ENCODE measurements around the gene ZG16.
A peak's percentile ranks its signal among the peaks of the same experiment; 100 is the strongest.
"Not testable (repeated sequence)": the region's sequence is repeated elsewhere in the genome, so short reads cannot be mapped to it uniquely, and the experiment has no call there.

Gene ZG16

DNA sequence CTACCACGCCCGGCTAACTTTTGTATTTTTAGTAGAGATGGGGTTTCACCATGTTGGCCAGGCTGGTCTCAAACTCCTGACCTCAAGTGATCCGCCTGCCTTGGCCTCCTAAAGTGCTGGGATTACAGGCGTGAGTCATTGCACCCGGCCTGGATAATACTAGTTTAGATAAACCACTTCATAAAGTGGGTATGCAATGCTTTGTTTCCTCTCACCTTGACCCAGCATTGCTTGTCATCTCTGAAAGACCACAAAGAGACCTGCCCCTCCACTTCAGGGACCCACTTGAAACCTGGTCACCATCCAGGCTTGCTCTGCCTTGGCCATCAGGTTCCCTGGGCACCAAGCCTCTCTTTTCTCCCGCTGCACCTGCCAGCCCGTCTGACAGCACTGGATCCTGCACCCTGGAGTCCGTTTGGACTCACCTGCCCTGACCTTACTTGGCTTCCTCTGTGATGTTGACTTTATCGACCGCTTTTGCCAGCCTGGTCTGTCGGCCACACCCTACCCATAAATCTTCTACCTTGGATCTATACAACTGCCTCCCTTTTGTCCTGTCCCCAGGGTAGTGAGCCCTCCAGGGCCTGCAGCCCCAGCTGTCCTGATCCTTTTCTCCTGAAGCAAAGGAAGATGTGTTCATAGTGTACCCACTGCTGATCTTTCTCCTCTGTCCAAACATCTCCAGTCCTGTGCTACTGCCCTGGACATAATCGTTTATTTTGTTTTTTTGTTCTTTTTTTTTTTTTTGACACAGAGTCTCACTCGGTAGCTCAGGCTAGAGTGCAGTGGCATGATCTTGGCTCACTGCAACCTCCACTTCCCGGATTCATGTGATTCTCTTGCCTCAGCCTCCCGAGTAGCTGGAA lies 12.7 kb upstream of the ZG16 start:
- peak overlapping the region in 1 of 2 donors; percentile 53 for H3K9ac ChIP-seq (ENCODE audit: low read depth in 1 of 2, low read length in 2 of 2)
- H3K9me3 ChIP-seq (ENCODE audit: control insufficient read depth in 2 of 2, low read length in 2 of 2): no peaks in the 10 kb centered on the region
- H3K4me1 ChIP-seq (ENCODE audit: control insufficient read depth in 2 of 2, insufficient read depth in 2 of 2, low read length in 2 of 2): peaks cover 15 to 26% of the 10 kb centered on the region in 2 donors
- H3K27ac ChIP-seq (ENCODE audit: low read depth in 2 of 2, low read length in 2 of 2): peak overlapping the region; percentile 57 to 73
- no peaks in the 10 kb centered on the region for H3K27me3 ChIP-seq (ENCODE audit: control insufficient read depth in 2 of 2, insufficient read depth in 2 of 2, low read length in 2 of 2)
- no peaks in the 10 kb centered on the region for H3K36me3 ChIP-seq (ENCODE audit: control insufficient read depth in 2 of 2, insufficient read depth in 2 of 2, low read length in 2 of 2)
- H3K4me3 ChIP-seq (ENCODE audit: low read length in 2 of 2): no peak overlapping the region

DNA sequence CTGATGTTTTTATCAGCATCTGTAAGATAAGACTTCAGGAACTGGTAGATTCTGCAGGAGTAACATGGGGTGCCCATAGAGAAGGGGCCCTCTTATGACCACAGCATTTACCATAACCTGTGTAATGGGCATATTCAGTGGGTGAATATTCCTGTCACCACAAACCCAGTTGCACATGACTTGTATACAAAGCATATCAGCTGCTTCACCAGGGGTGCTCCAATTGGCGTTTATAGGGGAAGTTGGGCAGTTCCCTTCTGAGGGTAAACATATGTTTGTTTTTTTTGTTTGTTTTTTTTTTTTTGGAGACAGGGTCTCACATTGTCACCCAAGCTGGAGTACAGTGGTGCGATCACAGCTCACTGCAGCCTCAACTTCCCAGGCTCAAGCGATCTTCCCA lies 11.5 kb upstream of the ZG16 start:
- Histone ChIP-seq H3K27ac (ENCODE audit: low read depth in 2 of 2, low read length in 2 of 2) (no peak overlapping the region), H3K4me1 (ENCODE audit: control insufficient read depth in 2 of 2, insufficient read depth in 2 of 2, low read length in 2 of 2) (peaks cover 12 to 23% of the 10 kb centered on the region in 2 donors), H3K9me3 (ENCODE audit: control insufficient read depth in 2 of 2, low read length in 2 of 2) (no peaks in the 10 kb centered on the region), H3K9ac (ENCODE audit: low read depth in 1 of 2, low read length in 2 of 2) (no peak overlapping the region), H3K27me3 (ENCODE audit: control insufficient read depth in 2 of 2, insufficient read depth in 2 of 2, low read length in 2 of 2) (no peaks in the 10 kb centered on the region), H3K36me3 (ENCODE audit: control insufficient read depth in 2 of 2, insufficient read depth in 2 of 2, low read length in 2 of 2) (no peaks in the 10 kb centered on the region), H3K4me3 (ENCODE audit: low read length in 2 of 2) (no peak overlapping the region)

- H3K36me3 ChIP-seq (ENCODE audit: control insufficient read depth in 2 of 2, insufficient read depth in 2 of 2, low read length in 2 of 2): no peaks in the 10 kb centered on the region
- H3K27me3 ChIP-seq (ENCODE audit: control insufficient read depth in 2 of 2, insufficient read depth in 2 of 2, low read length in 2 of 2): no peaks in the 10 kb centered on the region
- H3K4me3 ChIP-seq (ENCODE audit: low read length in 2 of 2): no peak overlapping the region
- peaks cover 12 to 23% of the 10 kb centered on the region in 2 donors for H3K4me1 ChIP-seq (ENCODE audit: control insufficient read depth in 2 of 2, insufficient read depth in 2 of 2, low read length in 2 of 2)
- H3K9me3 ChIP-seq (ENCODE audit: control insufficient read depth in 2 of 2, low read length in 2 of 2): no peaks in the 10 kb centered on the region
- H3K27ac ChIP-seq (ENCODE audit: low read depth in 2 of 2, low read length in 2 of 2): no peak overlapping the region
- no peak overlapping the region for H3K9ac ChIP-seq (ENCODE audit: low read depth in 1 of 2, low read length in 2 of 2)
Observed at GRCh38 chr16:29767062-29767461, 11.0 kb upstream of the ZG16 start.

DNA sequence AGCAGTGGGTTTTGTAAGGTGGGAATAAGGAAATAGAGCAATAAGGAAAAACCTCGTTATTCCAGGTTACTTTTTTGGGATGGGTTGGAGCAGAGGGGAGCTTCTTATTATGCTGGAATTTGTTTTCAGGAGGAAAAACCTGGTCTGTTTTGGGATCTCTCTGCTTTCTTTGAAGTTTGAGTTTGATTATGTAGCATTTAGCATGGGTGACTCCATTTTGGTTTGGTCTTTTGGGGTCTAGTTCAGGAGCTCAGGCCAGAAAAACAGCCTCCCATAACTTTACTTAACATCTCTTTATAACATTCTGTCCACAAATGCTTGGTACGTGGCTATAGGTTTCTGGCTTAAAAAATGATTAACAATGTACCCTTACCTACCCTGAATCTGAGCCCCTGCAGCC lies 8.5 kb upstream of the ZG16 start:
- H3K27me3 ChIP-seq (ENCODE audit: control insufficient read depth in 2 of 2, insufficient read depth in 2 of 2, low read length in 2 of 2): no peaks in the 10 kb centered on the region

DNA sequence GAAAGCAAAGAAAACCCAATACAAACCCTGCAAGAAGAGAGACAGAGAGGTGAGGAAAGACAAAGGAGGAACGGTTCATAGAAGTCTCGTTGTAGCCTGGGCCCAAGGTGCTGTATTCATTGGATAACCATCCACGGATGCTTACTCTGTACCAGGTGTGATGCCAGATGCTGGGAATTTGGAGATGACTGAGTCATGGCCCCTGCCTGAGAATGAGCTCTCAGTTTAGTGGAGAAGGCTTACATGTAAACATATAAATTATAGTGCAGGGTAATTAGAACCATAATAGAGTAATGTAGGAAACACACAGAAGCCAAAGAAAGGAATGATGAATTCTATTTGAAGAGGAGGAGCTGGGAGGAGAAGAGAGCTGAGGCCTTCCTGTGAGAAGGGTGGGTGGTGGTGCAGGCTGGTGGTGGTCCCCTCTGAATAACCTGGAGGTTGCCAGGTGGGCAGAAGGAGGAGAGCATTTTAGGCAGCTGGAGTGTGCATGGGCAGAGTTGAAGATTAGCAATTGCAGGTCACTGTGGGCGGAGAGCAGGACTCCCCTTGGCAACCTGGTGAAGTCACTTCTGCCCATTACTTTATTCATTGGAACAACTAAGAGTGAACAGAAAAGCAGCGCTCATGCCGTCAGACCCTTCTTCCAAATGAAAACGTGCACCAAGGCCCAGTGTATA lies 7.7 kb upstream of the ZG16 start:
- H3K27ac ChIP-seq (ENCODE audit: low read depth in 2 of 2, low read length in 2 of 2): peak overlapping the region in 1 of 2 donors; percentile 52
- no peaks in the 10 kb centered on the region for H3K9me3 ChIP-seq (ENCODE audit: control insufficient read depth in 2 of 2, low read length in 2 of 2)
- H3K4me1 ChIP-seq (ENCODE audit: control insufficient read depth in 2 of 2, insufficient read depth in 2 of 2, low read length in 2 of 2): peaks cover 5 to 15% of the 10 kb centered on the region in 2 donors
- H3K4me3 ChIP-seq (ENCODE audit: low read length in 2 of 2): no peak overlapping the region
- no peaks in the 10 kb centered on the region for H3K36me3 ChIP-seq (ENCODE audit: control insufficient read depth in 2 of 2, insufficient read depth in 2 of 2, low read length in 2 of 2)
- no peaks in the 10 kb centered on the region for H3K27me3 ChIP-seq (ENCODE audit: control insufficient read depth in 2 of 2, insufficient read depth in 2 of 2, low read length in 2 of 2)
- H3K9ac ChIP-seq (ENCODE audit: low read depth in 1 of 2, low read length in 2 of 2): no peak overlapping the region

More for the DNA sequence above, 8.5 kb upstream of the ZG16 start:
- no peak overlapping the region for H3K4me3 ChIP-seq (ENCODE audit: low read length in 2 of 2)
- peaks cover 11 to 21% of the 10 kb centered on the region in 2 donors for H3K4me1 ChIP-seq (ENCODE audit: control insufficient read depth in 2 of 2, insufficient read depth in 2 of 2, low read length in 2 of 2)
- no peak overlapping the region for H3K9ac ChIP-seq (ENCODE audit: low read depth in 1 of 2, low read length in 2 of 2)
- no peaks in the 10 kb centered on the region for H3K9me3 ChIP-seq (ENCODE audit: control insufficient read depth in 2 of 2, low read length in 2 of 2)
- H3K27ac ChIP-seq (ENCODE audit: low read depth in 2 of 2, low read length in 2 of 2): no peak overlapping the region
- no peaks in the 10 kb centered on the region for H3K36me3 ChIP-seq (ENCODE audit: control insufficient read depth in 2 of 2, insufficient read depth in 2 of 2, low read length in 2 of 2)

DNA sequence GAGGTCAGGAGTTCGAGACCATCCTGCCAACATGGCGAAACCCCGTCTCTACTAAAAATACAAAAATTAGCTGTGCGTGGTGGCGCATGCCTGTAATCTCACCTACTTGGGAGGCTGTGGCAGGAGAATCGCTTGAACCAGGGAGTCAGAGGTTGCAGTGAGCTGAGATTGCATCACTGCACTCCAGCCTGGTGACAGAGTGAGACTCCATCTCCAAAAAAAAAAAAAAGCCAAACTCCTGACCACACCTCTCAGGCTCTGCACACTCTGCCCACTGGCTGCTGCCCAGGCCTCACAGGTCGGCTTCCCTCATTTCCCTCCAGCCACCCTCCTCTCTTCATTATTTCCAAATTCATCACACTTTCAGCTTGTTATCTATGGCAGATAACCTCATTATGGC lies 5.7 kb upstream of the ZG16 start:
- H3K4me3 ChIP-seq (ENCODE audit: low read length in 2 of 2); H3K27me3 ChIP-seq (ENCODE audit: control insufficient read depth in 2 of 2, insufficient read depth in 2 of 2, low read length in 2 of 2); H3K36me3 ChIP-seq (ENCODE audit: control insufficient read depth in 2 of 2, insufficient read depth in 2 of 2, low read length in 2 of 2); H3K27ac ChIP-seq (ENCODE audit: low read depth in 2 of 2, low read length in 2 of 2); H3K9ac ChIP-seq (ENCODE audit: low read depth in 1 of 2, low read length in 2 of 2); H3K4me1 ChIP-seq (ENCODE audit: control insufficient read depth in 2 of 2, insufficient read depth in 2 of 2, low read length in 2 of 2); H3K9me3 ChIP-seq (ENCODE audit: control insufficient read depth in 2 of 2, low read length in 2 of 2): not testable (repeated sequence)

DNA sequence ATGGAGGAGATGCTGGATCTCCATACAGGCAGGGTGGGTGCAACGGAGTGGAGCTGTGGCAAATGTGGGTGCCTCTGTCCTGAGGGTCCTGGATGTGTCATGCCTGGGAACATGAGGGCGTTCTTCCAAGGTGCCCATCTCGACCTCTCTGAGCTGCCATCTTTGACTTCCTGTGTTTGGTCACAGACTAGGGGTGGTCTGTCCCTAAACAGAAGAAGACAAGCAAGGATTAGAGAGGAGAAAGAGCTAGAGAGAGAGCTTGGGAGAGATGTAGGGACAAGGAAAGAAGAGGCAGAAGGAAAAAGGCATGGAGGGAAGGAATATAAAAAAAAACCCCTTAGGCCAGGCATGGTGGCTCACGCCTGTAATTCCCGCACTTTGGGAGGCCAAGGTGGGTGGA lies 3.3 kb upstream of the ZG16 start:
- Histone ChIP-seq H3K4me3 (ENCODE audit: low read length in 2 of 2) (no peak overlapping the region), H3K4me1 (ENCODE audit: control insufficient read depth in 2 of 2, insufficient read depth in 2 of 2, low read length in 2 of 2) (peaks cover 5% of the 10 kb centered on the region in 2 donors), H3K36me3 (ENCODE audit: control insufficient read depth in 2 of 2, insufficient read depth in 2 of 2, low read length in 2 of 2) (no peaks in the 10 kb centered on the region), H3K27me3 (ENCODE audit: control insufficient read depth in 2 of 2, insufficient read depth in 2 of 2, low read length in 2 of 2) (no peaks in the 10 kb centered on the region), H3K9me3 (ENCODE audit: control insufficient read depth in 2 of 2, low read length in 2 of 2) (no peaks in the 10 kb centered on the region), H3K27ac (ENCODE audit: low read depth in 2 of 2, low read length in 2 of 2) (no peak overlapping the region), H3K9ac (ENCODE audit: low read depth in 1 of 2, low read length in 2 of 2) (no peak overlapping the region)

- no peaks in the 10 kb centered on the region for H3K4me1 ChIP-seq (ENCODE audit: control insufficient read depth in 2 of 2, insufficient read depth in 2 of 2, low read length in 2 of 2)
- peaks cover 0 to 2% of the 10 kb centered on the region in 2 donors for H3K36me3 ChIP-seq (ENCODE audit: control insufficient read depth in 2 of 2, insufficient read depth in 2 of 2, low read length in 2 of 2)
- H3K9me3 ChIP-seq (ENCODE audit: control insufficient read depth in 2 of 2, low read length in 2 of 2): no peaks in the 10 kb centered on the region
- no peak overlapping the region for H3K4me3 ChIP-seq (ENCODE audit: low read length in 2 of 2)
- H3K27me3 ChIP-seq (ENCODE audit: control insufficient read depth in 2 of 2, insufficient read depth in 2 of 2, low read length in 2 of 2): no peaks in the 10 kb centered on the region
- H3K27ac ChIP-seq (ENCODE audit: low read depth in 2 of 2, low read length in 2 of 2): peak overlapping the region; percentile 7 to 23
- no peak overlapping the region for H3K9ac ChIP-seq (ENCODE audit: low read depth in 1 of 2, low read length in 2 of 2)
Observed at GRCh38 chr16:29775742-29776408, 2.2 kb upstream of the ZG16 start.

GRCh38 chr16:29779474-29779873 lies 1.4 kb downstream of the ZG16 start:
- no peaks in the 10 kb centered on the region for H3K4me1 ChIP-seq (ENCODE audit: control insufficient read depth in 2 of 2, insufficient read depth in 2 of 2, low read length in 2 of 2)
- peak overlapping the region in 1 of 2 donors; percentile 60 for H3K9ac ChIP-seq (ENCODE audit: low read depth in 1 of 2, low read length in 2 of 2)
- peak overlapping the region; percentile 11 to 49 for H3K4me3 ChIP-seq (ENCODE audit: low read length in 2 of 2)
- H3K27ac ChIP-seq (ENCODE audit: low read depth in 2 of 2, low read length in 2 of 2): peak overlapping the region; percentile 3 to 75
- peaks cover 0 to 5% of the 10 kb centered on the region in 2 donors for H3K36me3 ChIP-seq (ENCODE audit: control insufficient read depth in 2 of 2, insufficient read depth in 2 of 2, low read length in 2 of 2)
- no peaks in the 10 kb centered on the region for H3K27me3 ChIP-seq (ENCODE audit: control insufficient read depth in 2 of 2, insufficient read depth in 2 of 2, low read length in 2 of 2)
- H3K9me3 ChIP-seq (ENCODE audit: control insufficient read depth in 2 of 2, low read length in 2 of 2): no peaks in the 10 kb centered on the region

All from mucosa of rectum (tissue), 2 donors.